HepG2 (cell line): ENCODE results near the gene CEP97. TPM values are rescaled to one million over a fixed set of nuclear protein-coding genes. Genes with fewer than 3 reads are reported as not detected.
A peak's percentile ranks its signal among the peaks of the same experiment; 100 is the strongest.
"Not testable (repeated sequence)": the region's sequence is repeated elsewhere in the genome, so short reads cannot be mapped to it uniquely, and the experiment has no call there.

ENCODE experiments used
- ATAC-seq: fragments of 200-7000 bp; cut with Tn5 transposase; 3 replicates; pipeline ENCODE4 v1.9.1; 2020; ENCODE audit warnings: mild to moderate bottlenecking, moderate library complexity
- BruUV-seq: library from RNA; stranded (reverse); fragments of 400-500 nt; replicated peaks from 2 replicates; lab custom pipeline; 2021; lab: Mats Ljungman, UMichigan
- CTCF ChIA-PET: fragments of 300-600 bp; formaldehyde crosslinking; extraction: SDS; loops from one replicate; lab custom pipeline; 2021; ENCODE audit warnings: low total read pairs, inconsistent platforms, low intra/inter-chr PET ratio; lab: Yijun Ruan, JAX
- POLR2A ChIA-PET: fragments of 350-600 bp; sonication (Branson Sonifier 250); formaldehyde crosslinking; loops from one replicate; lab custom pipeline; 2020; ENCODE audit warnings: antibody characterized with exemption, inconsistent platforms; lab: Yijun Ruan, JAX
- DNase-seq: peaks from one replicate; pipeline ENCODE4 v3.0.0-alpha.2; 2015; ENCODE audit warnings: low spot score
- FAIRE-seq: peaks from 3 replicates; lab custom pipeline; 2011; peaks lifted over from hg19 to GRCh38; lab: Jason Lieb, UNC
- H2AFZ ChIP-seq: one replicate; pipeline ENCODE4 v1.6.1; 2011; ENCODE audit warnings: low read length, inconsistent platforms
- H3K27ac ChIP-seq: fragments of 300-600 bp; 3 replicates; pipeline ENCODE4 v1.8.0; 2011; ENCODE audit warnings: mixed run types, mild to moderate bottlenecking, mixed read lengths, low read length, inconsistent platforms; ENCODE audit not compliant: insufficient read depth; ENCODE audit errors: extremely low read length
- H3K27me3 ChIP-seq, 2 experiments: fragments of 200-600 bp in 1 of 2; 2 replicates in 1 of 2; 3 replicates in 1 of 2; pipeline versions ENCODE4 v1.6.0 to v1.8.0; 2011; ENCODE audit warnings: low read length in 2 of 2, mild to moderate bottlenecking in 2 of 2, moderate library complexity in 2 of 2, inconsistent platforms in 1 of 2; ENCODE audit not compliant: insufficient read depth in 2 of 2, control insufficient read depth in 1 of 2
- H3K36me3 ChIP-seq, 2 experiments: fragments of 200-600 bp in 1 of 2; replicated peaks in 1 of 2; 2 replicates in 1 of 2; 3 replicates in 1 of 2; pipeline versions ENCODE4 v1.5.1 to v1.8.0; 2011; ENCODE audit warnings: low read length in 2 of 2, inconsistent platforms in 1 of 2; ENCODE audit not compliant: insufficient read depth in 2 of 2, control insufficient read depth in 1 of 2
- H3K4me1 ChIP-seq: 2 replicates; pipeline ENCODE4 v1.5.1; 2012; ENCODE audit warnings: low read length, inconsistent platforms; ENCODE audit not compliant: insufficient read depth
- H3K4me2 ChIP-seq: 2 replicates; pipeline ENCODE4 v1.6.0; 2011; ENCODE audit warnings: low read depth, low read length, inconsistent platforms
- H3K4me3 ChIP-seq, 3 experiments: fragments of 200-600 bp in 1 of 3; sonication (generic), shearing (Covaris generic) in 1 of 3; replicated peaks in 1 of 3; 2 replicates each; pipeline ENCODE4 v1.5.1; 2011 to 2016; ENCODE audit warnings: low read length in 3 of 3, inconsistent platforms in 2 of 3, low read depth in 2 of 3, mild to moderate bottlenecking in 2 of 3, control low read depth in 1 of 3, mixed read lengths in 1 of 3; ENCODE audit not compliant: insufficient read depth in 1 of 3
- H3K79me2 ChIP-seq: one replicate; pipeline ENCODE4 v1.6.1; 2011; ENCODE audit warnings: low read length, inconsistent platforms; ENCODE audit not compliant: insufficient read depth
- H3K9ac ChIP-seq: 2 replicates; pipeline ENCODE4 v1.6.0; 2011; ENCODE audit warnings: mild to moderate bottlenecking, low read depth, low read length, inconsistent platforms; ENCODE audit not compliant: insufficient read depth
- H3K9me3 ChIP-seq: 2 replicates; pipeline ENCODE4 v1.5.1; 2012; ENCODE audit warnings: mild to moderate bottlenecking, low read length
- H4K20me1 ChIP-seq: 2 replicates; pipeline ENCODE4 v1.6.0; 2011; ENCODE audit warnings: inconsistent platforms, mild to moderate bottlenecking, low read length, moderate library complexity; ENCODE audit not compliant: insufficient read depth
- ZNF547 ChIP-seq: sonication (generic); formaldehyde crosslinking; IDR thresholded peaks from 2 replicates; pipeline ENCODE4 v1.5.1; 2020; ENCODE audit warnings: mild to moderate bottlenecking, missing genetic modification reagents
- WGBS: methylation state at CpG from one replicate; pipeline ENCODE4 v1.1.6; 2017; ENCODE audit warnings: low lambda C conversion rate; 5-methylcytosine and 5-hydroxymethylcytosine counted together
- in situ Hi-C: cut with HindIII; loops from 2 replicates; pipeline ENCODE4 v1.10.0; 2017; ENCODE audit warnings: low pct_unique_long_range_greater_than_20kb; ENCODE audit not compliant: extremely low pct_ligation_motif_present
- intact Hi-C: fragments of 100-400 bp; cut with micrococcal nuclease; formaldehyde crosslinking; loops from one replicate; pipeline ENCODE4 v1.10.0; 2022; ENCODE audit not compliant: unreplicated experiment
- polyA plus RNA-seq, 8 experiments: library from polyadenylated mRNA; depleted of rRNA in 3 of 8; stranded (reverse) in 7 of 8; unstranded in 1 of 8; fragments of >200 nt; fragmentation: Illumina TruSeq in 4 of 8; extraction: Trizol in 4 of 8; gene quantifications; 2 replicates each; pipeline versions ENCODE4 v1.2.1 to v1.2.3, GENCODE V29; 2011 to 2016; ENCODE audit warnings: low read depth in 4 of 8, missing spikeins in 1 of 8, mixed read lengths in 1 of 8; ENCODE audit not compliant: insufficient read depth in 1 of 8
- total RNA-seq, 5 experiments: library from RNA; depleted of rRNA; stranded (reverse); fragments of >200 nt; fragmentation: Illumina TruSeq; extraction: Trizol; gene quantifications; 2 replicates each; pipeline ENCODE4 v1.2.3, GENCODE V29; 2016; ENCODE audit warnings: low read depth in 1 of 5

CEP97 gene
- total and polyA plus RNA-seq, 2 of the 13 experiments (the other 11 are each of a cell fraction or from before 2014, with no cell fraction given) = 0.99 to 6.5 TPM

- Histone ChIP-seq H3K9ac (no peak overlapping the region), H3K36me3 (peaks cover 0 to 13% of the 10 kb centered on the region in 2 experiments; a peak in 4 of 5 replicates), H4K20me1 (no peaks in the 10 kb centered on the region), H3K9me3 (no peaks in the 10 kb centered on the region), H3K27ac (no peak overlapping the region), H3K4me3 (no peak overlapping the region), H3K27me3 (no peaks in the 10 kb centered on the region), H3K4me1 (no peaks in the 10 kb centered on the region), H2AFZ (no peak overlapping the region), H3K4me2 (no peak overlapping the region), H3K79me2 (no peaks in the 10 kb centered on the region)
- no TSS peak for BruUV-seq
- WGBS = 97% methylated on average over 3 of the region's 3 CpGs
- ChIA-PET CTCF (no interaction called here), POLR2A (no interaction called here)
- FAIRE-seq (no peak), ATAC-seq (no peak), DNase-seq (no peak)
- intact Hi-C loops (no loop called here), in situ Hi-C loops (no loop called here)
- no peak for TF ChIP-seq ZNF547 (CRISPR knock-in tag)
These were observed 37.7 kb downstream of the CEP97 start for GRCh38 chr3:101762041-101762646.

DNA sequence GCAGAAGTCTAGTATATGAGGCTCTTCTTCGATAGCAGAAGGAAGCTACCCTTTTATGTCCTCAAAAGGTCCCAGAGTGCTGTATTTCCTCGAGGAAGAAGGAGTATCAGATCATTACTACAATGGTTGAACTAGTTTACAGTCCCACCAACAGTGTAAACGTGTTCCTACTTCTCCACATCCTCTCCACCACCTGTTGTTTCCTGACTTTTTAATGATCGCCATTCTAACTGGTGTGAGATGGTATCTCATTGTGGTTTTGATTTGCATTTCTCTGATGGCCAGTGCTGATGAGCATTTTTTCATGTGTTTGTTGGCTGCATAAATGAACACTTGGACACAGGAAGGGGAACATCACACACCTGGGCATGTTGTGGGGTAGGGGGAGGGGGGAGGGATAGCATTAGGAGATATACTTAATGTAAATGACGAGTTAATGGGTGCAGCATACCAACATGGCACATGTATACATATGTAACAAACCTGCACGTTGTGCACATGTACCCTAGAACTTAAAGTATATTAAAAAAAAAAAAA lies 53.4 kb downstream of the CEP97 start:
- H3K4me3 ChIP-seq, CTCF ChIA-PET, H3K79me2 ChIP-seq, H4K20me1 ChIP-seq, H3K9ac ChIP-seq, H3K27me3 ChIP-seq, H2AFZ ChIP-seq, POLR2A ChIA-PET, DNase-seq, FAIRE-seq, H3K36me3 ChIP-seq, H3K9me3 ChIP-seq, ATAC-seq, H3K27ac ChIP-seq, BruUV-seq, in situ Hi-C loops: not testable (repeated sequence)
- intact Hi-C loops = loop anchor here (5.0 kb wide), 2 partner anchors 56 to 91 kb away; partner anchors contain the start of genes CEP97 and RPL24
- 60% methylated on average over 6 of the region's 6 CpGs for WGBS
- Histone ChIP-seq H3K4me1 (peaks cover 25% of the 10 kb centered on the region), H3K4me2 (peak overlapping the region; percentile 99; the same call in 1 of the 2 replicates)
